ENCODE measurements around the gene FBXL2.
"Not testable (repeated sequence)": the region's sequence is repeated elsewhere in the genome, so short reads cannot be mapped to it uniquely, and the experiment has no call there.

FBXL2 gene

GRCh38 chr3:33385423-33385822 lies 108.2 kb downstream of the FBXL2 start:
- DNase-seq (ENCODE audit: low read depth in 2 of 2) = no peak

GRCh38 chr3:33386631-33387030 lies 109.4 kb downstream of the FBXL2 start:
- DNase-seq (ENCODE audit: low read depth in 2 of 2) = no peak

DNA sequence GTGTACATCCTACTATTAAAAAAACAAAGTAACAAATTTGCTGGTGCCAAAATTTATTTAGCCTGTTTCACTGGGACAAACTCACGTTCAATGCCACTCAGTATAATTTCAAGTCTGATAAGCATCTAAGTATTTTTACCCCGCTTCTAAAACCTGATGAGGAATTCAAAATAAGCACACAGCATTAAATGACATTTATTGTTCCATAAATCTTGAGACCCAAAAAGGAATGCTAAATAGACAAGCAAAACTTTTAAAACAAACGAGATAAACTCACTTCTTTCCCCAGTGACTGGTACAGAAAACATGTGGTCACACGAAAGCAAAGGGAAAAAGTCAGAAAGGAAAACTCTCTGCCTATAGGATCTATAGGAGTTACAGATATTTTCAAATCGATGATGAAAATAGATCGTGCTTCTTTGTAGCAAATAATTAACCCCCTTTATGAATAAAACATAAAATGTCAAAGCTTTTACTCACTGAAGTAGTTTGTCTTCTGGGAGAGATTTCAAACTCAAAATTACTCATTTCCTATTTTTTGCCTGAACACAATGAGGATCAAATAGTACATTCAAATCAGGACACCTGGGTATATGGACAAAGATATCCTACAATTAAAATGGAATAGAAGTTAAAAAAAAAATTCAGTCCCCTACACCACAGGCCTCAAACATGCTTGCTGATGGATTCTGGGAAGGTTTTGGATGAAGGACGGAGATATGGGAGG lies 111.3 kb downstream of the FBXL2 start:
- DNase-seq (ENCODE audit: low read depth in 2 of 2) = no peak

DNA sequence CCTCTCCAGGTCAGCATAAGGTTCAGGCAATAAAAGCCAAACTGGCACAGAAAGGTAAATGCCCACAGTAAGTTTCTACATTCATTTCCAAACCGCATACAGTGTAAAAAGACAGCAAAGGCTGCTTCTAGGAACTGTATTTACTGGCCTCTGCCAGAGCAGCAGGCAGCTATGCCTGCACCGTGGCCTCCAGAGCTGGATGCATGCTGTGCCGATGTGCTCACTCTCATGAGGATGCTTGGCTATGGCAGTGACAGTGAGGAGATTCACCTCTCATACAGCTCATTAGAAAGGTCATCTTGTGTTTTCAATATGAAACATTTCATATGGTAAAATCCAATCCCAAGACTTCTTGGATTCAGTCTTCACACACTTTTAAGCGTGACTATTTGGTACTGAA lies 112.7 kb downstream of the FBXL2 start:
- no peak for DNase-seq (ENCODE audit: low read depth in 2 of 2)

GRCh38 chr3:33391255-33391995 lies 114.2 kb downstream of the FBXL2 start:
- no peak for DNase-seq (ENCODE audit: low read depth in 2 of 2)

DNA sequence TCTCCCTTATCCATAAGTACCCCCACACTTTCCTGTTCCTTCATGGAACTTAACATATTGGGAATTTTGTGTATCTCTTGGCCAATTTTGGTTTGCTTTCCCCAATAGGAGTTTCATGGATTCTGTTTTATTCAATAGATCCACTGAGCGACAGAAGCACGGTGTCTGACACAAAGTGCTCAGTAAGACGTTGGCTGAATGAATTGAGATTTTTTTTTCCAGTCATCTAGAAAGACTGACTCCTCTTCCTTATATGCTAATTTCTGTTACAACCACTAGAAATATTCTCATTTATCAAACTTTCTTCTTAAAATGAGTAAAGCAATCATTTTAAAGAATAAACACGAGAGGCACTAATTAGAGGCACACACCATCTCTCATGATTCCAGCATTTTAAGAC lies 114.9 kb downstream of the FBXL2 start:
- DNase-seq (ENCODE audit: low read depth in 2 of 2) = no peak

GRCh38 chr3:33392703-33393125 lies 115.5 kb downstream of the FBXL2 start:
- DNase-seq (ENCODE audit: low read depth in 2 of 2) = no peak

DNA sequence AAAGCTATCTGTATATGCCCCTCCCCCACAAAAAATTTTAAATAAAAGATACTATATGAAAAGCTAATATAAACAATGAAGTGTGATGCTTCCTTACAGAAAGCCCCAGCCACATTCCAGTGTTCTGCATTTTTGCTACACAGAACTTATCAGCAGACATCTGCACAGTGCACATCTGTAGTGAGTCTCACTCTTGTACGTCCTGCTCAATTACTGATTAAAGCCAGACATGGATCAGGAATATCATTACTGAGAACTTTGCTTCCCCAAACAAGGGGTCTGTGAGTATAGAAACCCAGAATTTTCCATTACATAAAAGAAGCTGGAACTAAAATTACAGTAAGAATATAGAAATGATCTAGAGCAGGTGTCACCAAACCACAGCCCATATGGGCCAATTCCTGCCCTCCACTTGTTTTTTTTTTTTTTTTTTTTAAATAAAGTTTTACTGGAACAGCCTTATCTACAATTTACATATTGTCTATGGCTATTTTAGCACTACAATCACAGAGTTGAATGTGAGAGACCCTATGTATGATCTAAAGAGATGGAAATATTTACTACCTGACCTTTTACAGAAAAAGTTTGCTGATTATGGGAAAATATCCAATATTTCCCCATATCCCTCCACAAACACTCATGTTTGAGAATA lies 117.3 kb downstream of the FBXL2 start:
- DNase-seq (ENCODE audit: low read depth in 2 of 2) = no peak

GRCh38 chr3:33395900-33396299 lies 118.7 kb downstream of the FBXL2 start:
- no peak for DNase-seq (ENCODE audit: low read depth in 2 of 2)

DNA sequence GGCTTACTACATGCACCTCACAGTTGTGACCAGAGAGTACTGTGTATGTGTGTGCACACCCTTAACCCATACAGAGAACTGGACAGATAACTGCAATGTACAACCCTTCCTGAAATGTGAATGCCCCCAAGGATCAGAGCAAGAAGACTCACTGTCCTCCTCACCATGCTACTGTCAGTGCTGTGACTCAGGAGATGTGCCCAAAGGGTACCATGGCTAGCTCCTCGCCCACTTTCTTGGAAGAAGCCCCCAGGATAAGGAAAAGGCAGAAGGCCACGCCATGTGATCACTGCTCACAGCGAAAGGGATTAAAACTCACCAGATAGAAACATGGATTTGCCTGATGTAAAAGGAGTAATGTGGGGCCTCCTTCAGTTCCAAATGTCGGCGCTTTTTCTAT lies 121.2 kb downstream of the FBXL2 start:
- DNase-seq (ENCODE audit: low read depth in 2 of 2) = no peak

DNA sequence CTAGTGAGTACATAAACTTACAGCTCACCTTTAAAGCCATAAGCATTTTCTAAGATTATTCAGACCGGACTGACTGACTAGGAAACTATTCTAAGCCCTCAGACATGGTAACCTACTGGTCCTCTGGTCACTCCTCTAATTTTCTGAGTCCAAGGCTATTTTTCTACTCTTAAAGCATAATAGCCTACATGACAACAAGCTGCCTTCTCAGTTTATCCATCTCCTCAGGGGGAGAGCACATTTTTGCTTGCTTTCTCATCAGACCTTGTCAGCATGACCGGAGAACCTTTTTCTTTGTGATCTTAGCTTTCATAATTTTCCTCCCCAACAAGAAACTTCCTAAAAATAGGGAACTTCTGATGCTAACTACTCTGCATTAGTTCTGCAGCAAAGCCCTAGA lies 124.5 kb downstream of the FBXL2 start:
- DNase-seq (ENCODE audit: low read depth in 2 of 2) = no peak

GRCh38 chr3:33402936-33403335 lies 125.7 kb downstream of the FBXL2 start:
- no peak for DNase-seq (ENCODE audit: low read depth in 2 of 2)

DNA sequence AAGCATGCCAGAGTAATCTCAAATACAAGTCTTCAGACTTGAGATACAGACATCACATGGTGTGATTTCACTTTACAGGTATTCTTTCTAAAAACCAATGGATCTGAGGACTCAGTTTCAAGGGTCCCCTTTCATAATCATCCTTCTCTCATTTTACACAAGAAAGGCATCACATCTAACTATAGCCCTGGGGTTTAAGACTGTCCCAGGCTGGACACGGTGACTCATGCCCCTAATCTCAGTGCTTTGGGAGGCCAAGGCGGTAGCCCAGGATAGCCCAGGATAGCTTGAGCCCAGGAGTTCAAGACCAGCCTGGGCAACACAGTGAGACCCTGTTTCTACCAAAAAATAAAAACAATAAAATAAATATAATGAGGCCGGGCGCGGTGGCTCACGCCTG lies 126.5 kb downstream of the FBXL2 start:
- no peak for DNase-seq (ENCODE audit: low read depth in 2 of 2)

DNA sequence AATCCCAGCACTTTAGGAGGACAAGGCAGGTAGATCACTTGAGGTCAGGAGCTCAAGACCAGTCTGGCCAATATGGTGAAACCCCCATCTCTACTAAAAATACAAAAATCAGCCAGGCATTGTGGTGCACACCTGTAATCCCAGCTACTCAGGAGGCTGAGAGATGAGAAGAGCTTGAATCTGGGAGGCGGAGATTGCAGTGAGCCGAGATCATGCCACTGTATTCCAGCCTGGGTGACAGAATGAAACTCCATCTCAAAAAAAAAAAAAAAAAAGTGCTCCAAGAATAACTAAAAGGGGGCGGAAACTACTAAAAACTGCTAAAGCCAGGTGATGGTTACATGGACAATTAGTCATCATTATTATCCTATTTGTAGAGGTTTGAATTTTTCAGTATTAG lies 133.6 kb downstream of the FBXL2 start:
- not testable (repeated sequence) for DNase-seq (ENCODE audit: low read depth in 2 of 2)

GRCh38 chr3:33417066-33417673 lies 139.9 kb downstream of the FBXL2 start:
- DNase-seq (ENCODE audit: low read depth in 2 of 2) = no peak

- no peak for DNase-seq (ENCODE audit: low read depth in 2 of 2)
Measured at GRCh38 chr3:33419948-33420347, 142.7 kb downstream of the FBXL2 start.

DNA sequence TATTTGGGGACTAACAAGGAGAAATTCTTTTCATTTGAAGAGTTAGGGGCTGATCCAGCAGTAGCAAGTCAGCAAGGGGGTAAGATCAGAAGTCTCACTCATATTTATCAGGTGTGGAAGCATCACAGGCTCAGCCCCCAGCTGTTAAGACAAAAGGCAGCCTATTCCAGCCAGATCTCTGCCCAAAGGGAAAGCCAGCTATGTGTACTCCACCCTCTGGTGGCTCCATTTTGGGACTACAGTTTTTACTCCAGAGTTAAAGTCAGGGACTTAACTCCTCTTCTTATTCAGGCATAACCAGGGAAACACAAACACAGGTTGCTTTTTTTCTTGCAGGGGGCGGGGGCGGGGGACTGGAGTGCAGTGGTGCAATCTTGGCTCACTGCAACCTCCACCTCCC lies 143.7 kb downstream of the FBXL2 start:
- DNase-seq (ENCODE audit: low read depth in 2 of 2) = no peak

DNA sequence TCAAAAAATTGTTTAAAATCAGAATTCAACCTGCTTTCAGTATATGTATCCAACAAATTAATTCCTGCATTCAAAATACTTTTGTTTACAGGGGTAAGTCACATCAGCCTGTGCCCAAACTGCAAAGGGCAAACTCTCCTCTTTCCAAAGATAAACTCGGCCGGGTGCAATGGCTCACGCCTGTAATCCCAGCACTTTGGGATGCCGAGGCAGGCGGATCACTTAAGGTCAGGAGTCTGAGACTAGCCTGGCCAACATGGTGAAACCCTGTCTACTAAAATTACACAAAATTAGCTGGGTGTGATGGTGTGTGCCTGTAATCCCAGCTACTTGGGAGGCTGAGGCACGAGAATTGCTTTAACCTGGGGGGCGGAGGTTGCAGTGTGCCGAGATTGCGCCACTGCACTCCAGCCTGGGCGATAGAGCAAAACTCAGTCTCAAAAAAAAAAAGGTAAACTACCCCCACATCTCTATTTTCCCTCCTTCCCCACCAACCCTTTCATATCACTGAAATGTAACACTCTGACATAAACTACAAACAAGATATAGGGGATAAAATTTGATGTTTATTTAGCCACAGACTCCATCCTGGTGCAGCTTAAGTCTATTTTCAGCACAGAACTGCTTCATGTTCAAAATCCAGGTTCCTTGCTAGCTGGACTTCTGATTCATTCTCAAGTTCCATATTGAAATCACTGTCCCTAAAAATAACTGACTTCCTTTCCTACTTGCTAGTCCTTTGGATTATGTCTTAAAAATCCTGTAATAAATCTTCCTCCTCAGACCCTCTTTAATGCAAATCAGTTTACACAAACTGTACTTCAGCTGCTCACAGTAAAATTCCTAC lies 147.6 kb downstream of the FBXL2 start:
- DNase-seq (ENCODE audit: low read depth in 2 of 2) = no peak

DNA sequence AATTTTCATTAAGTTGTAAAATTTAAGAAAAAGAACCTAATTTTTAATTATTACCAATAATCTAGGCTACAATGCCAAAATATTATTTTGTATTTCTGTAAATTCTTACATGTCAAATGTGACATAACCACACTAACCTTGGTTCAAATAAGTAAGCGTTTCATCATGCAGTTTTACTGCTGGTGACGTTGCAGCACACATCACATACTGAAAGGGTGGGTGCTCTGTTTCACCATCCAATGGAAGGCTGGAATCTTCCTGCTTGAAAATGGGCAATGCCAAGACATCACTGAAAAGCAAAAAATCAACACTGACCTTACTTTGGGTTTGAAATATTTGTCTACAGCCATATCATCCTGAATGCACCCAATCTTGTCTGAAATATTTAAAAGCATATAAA lies 148.2 kb downstream of the FBXL2 start:
- DNase-seq (ENCODE audit: low read depth in 2 of 2) = no peak

DNA sequence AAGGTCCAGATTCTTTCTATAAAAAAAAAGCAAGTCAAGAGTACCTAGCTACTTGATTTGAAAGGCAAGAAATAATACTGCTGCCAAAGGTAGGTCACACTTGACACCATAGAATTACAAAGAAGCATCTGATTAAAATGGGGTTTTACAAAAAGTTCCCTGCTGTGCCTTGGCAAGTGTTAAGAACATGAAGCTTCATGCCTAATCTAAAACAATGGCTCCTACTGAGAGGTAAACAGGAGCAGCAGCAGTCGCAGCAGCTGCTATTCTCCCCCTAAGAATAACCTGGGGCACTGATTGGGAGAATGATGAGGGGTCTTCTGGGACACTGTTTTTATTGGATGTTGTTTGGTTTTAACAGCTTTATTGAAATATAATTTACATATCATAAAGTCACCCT lies 148.8 kb downstream of the FBXL2 start:
- DNase-seq (ENCODE audit: low read depth in 2 of 2) = no peak

- DNase-seq (ENCODE audit: low read depth in 2 of 2) = no peak
Measured at GRCh38 chr3:33426630-33427317, 149.5 kb downstream of the FBXL2 start.
